Suppressor macrophage treated with lipopolysaccharide for 4 hours (primary cell): ENCODE results near the gene MPHOSPH10.
A peak's percentile ranks its signal among the peaks of the same experiment; 100 is the strongest.
"Not testable (repeated sequence)": the region's sequence is repeated elsewhere in the genome, so short reads cannot be mapped to it uniquely, and the experiment has no call there.

Source experiments
- DNase-seq: peaks from one replicate; pipeline ENCODE4 v3.0.0-alpha.2; 2020

The MPHOSPH10 gene

DNA sequence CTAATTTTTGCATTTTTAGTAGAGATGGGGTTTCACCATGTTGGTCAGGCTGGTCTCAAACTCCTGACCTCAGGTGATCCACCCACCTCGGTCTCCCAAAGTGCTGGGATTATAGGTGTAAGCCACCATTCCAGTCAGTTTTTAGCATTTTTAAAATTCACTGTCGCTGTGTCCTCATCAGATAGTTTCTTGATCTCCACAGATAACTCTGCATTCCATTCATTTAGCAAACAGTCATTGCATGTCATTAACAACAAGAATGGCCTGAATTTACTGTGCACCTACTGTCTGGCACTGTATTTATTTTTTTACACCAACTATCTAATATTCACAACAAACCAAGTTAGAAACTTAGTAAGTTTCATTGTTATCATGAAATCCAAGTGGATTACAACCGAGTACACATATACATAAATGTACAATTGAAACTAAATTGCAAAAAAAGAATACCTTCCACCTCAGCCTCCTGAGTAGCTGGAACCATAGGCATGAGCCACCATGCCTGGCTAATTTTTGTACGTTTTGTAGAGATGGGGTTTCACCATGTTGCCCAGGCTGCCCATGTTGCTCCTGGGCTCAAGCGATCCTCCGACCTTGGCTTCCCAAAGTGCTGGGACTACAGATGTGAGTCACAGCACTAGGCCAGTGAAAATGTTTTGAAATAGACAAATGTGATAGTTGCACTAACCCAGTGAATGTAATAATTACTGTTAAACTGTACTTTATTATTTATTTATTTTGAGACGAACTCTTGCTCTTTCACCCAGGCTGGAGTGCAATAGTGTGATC is 4.7 kb upstream of the MPHOSPH10 start:
- no peak for DNase-seq

DNA sequence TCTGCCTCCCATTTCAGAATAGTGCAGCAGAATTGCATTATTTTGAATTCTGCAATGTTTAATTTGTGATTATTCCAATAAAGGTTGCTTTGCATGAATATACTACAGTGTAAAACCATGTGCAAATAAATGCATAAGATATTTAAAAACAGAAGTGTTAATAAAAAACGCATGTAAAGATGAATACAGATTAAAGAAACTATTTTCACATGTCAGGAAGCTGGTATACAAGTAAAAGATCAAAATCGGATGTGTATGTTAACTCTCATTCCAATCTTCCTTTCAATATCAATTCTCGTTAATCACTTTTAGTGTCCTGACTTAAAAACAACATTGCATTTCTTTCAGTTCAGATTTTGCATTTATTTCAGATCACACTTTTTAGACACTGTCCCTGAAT is 3.5 kb upstream of the MPHOSPH10 start:
- DNase-seq: no peak

GRCh38 chr2:71129114-71129901 is 1.1 kb upstream of the MPHOSPH10 start:
- DNase-seq: no peak

DNA sequence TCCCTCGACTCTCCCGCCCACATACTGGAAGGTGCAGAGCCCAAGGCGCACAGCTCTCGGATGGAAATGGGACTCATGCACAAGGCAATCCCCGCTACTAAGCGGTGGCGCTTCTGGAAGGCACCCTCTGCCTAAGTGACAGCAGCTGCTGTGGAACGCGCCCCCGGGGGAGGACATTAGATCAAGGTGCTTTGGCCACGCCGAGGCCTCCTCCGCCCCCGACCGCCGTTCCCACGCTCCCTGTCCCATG is 607 bp upstream of the MPHOSPH10 start:
- DNase-seq: no peak

DNA sequence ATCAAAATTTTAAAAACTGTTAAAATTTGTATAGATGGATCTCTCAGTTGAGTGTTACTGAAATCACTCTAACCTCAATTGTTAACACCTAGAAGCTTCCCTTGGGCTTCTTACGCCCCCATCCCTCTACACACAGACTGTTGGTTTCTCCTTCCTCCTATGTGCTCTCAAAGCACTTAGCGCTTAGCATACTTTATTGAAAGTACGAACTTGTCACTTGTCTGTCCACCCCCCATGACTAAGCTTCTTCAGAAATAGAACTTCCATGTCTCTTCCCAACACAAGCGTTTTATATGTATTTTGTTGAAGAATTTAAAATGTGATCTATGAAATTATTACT is 441 bp downstream of the MPHOSPH10 start:
- peak; percentile 29 for DNase-seq

- DNase-seq: not testable (repeated sequence)
Measured at GRCh38 chr2:71131387-71132166, 1.1 kb downstream of the MPHOSPH10 start.

DNA sequence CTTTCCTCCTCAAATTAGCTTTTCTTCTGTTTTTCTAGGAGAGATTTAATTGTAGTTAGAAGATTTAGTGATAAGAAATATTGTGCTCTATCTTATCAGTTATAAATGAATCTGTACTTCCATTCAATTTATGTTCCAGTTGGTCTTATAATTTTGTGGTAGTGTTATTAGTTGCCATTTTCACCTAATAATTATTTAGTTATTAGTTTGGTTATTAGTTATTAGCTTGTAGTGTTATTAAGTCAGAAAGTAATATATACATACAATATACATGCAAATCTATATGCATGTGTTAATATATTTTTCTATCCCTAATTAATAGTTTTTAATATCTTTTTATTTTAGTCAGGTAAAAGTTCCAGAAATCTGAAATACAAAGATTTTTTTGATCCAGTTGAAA is 3.2 kb downstream of the MPHOSPH10 start:
- no peak for DNase-seq

GRCh38 chr2:71136174-71136573 is 5.7 kb downstream of the MPHOSPH10 start:
- no peak for DNase-seq

- no peak for DNase-seq
Measured at GRCh38 chr2:71143782-71144181, 13.3 kb downstream of the MPHOSPH10 start.

DNA sequence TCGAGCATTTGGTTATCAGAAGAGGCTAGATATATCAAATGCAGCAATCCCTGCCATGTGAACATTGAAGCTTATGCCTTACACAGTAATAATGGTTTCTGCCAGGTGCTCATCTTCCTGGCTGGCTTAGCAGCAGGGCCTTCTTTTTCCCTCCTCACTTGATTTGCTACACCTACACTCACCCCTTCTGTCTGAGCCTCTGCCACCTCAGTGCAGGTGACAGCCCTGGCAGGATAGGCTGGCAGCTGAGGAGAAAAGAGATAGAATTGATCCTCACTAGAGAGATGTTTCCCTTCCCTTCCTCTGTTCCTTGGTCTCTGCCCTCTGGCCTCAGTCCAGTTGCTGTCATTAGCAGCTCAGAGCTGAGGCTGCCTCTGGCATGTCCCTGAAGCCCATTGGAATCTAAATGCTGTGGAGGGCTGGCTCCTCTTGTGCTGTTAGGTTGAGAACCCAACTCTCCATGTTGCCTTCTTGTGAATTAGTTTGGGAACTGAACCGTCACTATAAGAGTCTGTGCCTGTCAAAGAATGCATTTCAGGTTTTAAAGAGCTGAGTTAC is 18.2 kb downstream of the MPHOSPH10 start:
- DNase-seq: no peak

DNA sequence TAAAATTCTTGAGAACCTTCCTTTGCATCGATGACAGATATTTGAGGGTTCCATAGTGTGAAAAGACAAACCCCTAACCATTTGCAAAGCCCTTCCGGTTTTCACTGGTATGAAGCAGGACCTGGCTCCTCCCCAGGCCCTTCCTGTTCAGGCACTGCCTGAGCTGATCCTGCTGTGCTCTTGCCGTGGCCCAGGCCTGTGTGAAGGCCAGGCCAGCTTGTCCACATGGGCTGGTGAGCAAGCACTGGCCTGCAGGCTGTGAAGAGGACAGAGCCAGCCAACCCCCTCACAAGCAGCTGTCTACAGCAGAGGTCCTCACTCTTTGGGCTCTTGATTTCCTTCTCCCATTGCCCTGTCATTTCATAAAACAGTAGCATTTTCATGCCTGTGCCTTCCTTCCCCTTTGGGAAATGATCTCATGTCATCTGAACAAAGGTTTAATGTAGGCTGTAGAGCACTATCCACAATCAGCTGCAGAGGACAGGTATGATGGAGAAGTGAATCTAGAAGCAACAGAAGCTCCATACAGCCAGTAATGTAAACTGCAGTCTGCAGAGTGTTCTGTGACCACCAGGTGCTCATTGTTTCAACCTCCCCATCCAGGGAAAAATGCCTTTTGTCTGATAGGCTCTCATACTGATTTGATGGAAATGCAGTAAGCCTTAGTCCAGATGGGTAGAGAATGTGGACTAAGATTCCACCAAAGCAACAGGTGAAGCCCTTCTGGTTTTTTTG is 19.8 kb downstream of the MPHOSPH10 start:
- DNase-seq: no peak

GRCh38 chr2:71151620-71152019 is 21.2 kb downstream of the MPHOSPH10 start:
- no peak for DNase-seq

GRCh38 chr2:71153585-71154224 is 23.3 kb downstream of the MPHOSPH10 start:
- DNase-seq: no peak

DNA sequence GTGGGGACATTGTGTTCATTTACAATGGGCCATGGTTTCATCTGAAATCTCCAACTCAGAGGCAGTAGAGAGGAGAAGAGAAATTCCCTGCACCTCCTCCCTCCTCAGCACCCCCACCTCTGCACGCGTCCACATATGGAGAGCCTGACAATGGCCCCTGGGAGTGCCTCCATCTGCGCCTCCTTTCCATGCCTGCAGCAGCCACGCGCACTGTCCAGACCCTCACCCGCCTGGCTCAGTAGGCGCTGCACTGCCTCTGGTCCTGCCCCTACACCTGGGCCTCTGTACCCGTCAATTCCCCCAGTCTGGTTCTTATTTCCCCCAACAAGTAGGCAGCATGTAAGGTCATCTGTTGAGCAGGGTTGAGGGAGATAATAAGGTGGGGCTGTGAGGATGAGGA is 23.8 kb downstream of the MPHOSPH10 start:
- DNase-seq: no peak

DNA sequence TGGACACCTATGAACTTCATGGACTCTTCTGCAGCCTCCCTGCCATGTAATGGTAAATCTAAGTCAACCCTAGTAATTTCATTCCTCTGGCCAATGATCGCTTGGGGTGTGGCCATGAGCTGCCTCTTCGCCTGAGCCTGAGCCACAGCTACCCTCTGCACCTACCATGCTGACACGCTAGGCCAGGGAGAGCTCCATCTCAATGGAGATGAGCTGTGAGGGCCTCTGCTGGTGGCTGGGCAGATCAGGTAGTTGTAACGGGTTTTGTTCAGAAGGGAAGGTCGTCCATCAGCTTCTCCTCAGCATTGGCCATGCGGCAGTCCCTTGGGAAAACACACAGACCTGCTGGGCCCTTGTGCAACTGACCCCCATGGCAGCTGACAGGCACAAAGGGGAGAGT is 24.4 kb downstream of the MPHOSPH10 start:
- no peak for DNase-seq

DNA sequence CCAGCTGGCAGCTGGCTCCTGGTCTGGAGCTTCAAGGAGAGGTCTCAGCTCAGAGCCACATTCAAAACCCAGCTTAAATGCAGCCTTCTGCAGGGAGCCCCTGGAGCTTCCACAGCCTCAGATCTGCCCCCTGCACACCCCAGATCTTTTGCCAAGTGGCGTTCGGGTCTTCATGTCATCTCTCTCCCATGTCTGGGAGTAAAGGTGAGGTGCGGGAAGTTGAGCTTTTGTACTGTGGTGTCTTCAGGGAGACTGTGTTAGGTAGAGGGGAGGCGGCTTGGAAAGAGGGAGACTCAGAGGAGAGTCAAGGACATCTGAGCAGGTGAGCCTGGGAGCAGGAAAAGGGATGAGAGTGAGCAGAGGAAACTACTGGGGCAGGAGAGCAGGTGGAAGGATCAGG is 25.4 kb downstream of the MPHOSPH10 start:
- no peak for DNase-seq

- DNase-seq: no peak
Measured at GRCh38 chr2:71156573-71156972, 26.1 kb downstream of the MPHOSPH10 start.

- peak; percentile 61 for DNase-seq
Measured at GRCh38 chr2:71157124-71157793, 26.8 kb downstream of the MPHOSPH10 start.

GRCh38 chr2:71166812-71167211 is 36.4 kb downstream of the MPHOSPH10 start:
- no peak for DNase-seq

- DNase-seq: no peak
Measured at GRCh38 chr2:71173096-71173495, 42.7 kb downstream of the MPHOSPH10 start.

- DNase-seq: no peak
Measured at GRCh38 chr2:71174207-71174606, 43.8 kb downstream of the MPHOSPH10 start.

DNA sequence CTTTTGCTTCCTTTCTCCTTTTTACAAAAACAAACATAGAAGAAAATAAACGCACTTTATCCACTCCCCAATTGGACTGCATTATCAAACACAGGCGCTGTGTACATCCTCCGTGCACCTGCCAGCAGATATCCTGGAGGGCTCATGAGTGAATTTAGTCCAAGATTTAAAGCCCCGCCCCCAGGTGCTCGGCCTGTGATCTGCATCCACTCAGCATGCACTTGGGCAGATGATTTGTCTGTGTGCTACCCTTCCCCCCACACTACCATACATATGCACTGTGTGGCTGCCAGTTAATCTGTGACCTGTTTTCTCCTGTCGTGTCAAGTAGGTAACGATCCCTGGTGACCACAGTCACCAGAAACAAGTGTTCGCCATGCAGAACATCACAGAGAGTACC is 48.4 kb downstream of the MPHOSPH10 start:
- not testable (repeated sequence) for DNase-seq
